IMR-90 (cell line): ENCODE data around the gene LRP5. TPM values are rescaled to one million over a fixed set of nuclear protein-coding genes. Genes with fewer than 3 reads are reported as not detected.

Source experiments
- ATAC-seq: fragments of 200-7000 bp; cut with Tn5 transposase; 2 replicates; pipeline ENCODE4 v1.9.1; 2020; ENCODE audit warnings: low read depth, mild to moderate bottlenecking, moderate library complexity
- BruUV-seq: library from RNA; stranded (reverse); fragments of 400-500 nt; replicated peaks from 2 replicates; lab custom pipeline; 2021; lab: Mats Ljungman, UMichigan
- CTCF ChIA-PET: fragments of 300-600 bp; formaldehyde crosslinking; extraction: SDS; loops from one replicate; lab custom pipeline; 2021; ENCODE audit warnings: antibody characterized with exemption; lab: Yijun Ruan, JAX
- POLR2A ChIA-PET: fragments of 300-600 bp; sonication (Branson Sonifier 250); formaldehyde crosslinking; loops from one replicate; lab custom pipeline; 2022; ENCODE audit warnings: antibody characterized with exemption; ENCODE audit not compliant: unreplicated experiment; lab: Charles Lee
- DNase-seq: peaks from one replicate; pipeline ENCODE4 v3.0.0; 2013
- H2AFZ ChIP-seq: replicated peaks from 2 replicates; pipeline ENCODE3; 2013; ENCODE audit warnings: low read length, mild to moderate bottlenecking; ENCODE audit not compliant: poor library complexity
- H2AK5ac ChIP-seq: 2 replicates; pipeline ENCODE4 v1.6.1; 2013; ENCODE audit warnings: low read depth, low read length, inconsistent platforms
- H2AK9ac ChIP-seq: replicated peaks from 2 replicates; pipeline ENCODE3; 2013; ENCODE audit warnings: mild to moderate bottlenecking, low read depth, low read length, moderate library complexity; ENCODE audit not compliant: poor library complexity
- H2BK120ac ChIP-seq: 2 replicates; pipeline ENCODE4 v1.6.1; 2013; ENCODE audit warnings: low read depth, low read length, inconsistent platforms
- H2BK15ac ChIP-seq: 3 replicates; pipeline ENCODE4 v1.6.1; 2013; ENCODE audit warnings: low read depth, low read length, inconsistent platforms
- H2BK20ac ChIP-seq: 2 replicates; pipeline ENCODE4 v1.6.1; 2013; ENCODE audit warnings: low read depth, mild to moderate bottlenecking, inconsistent platforms, low read length, moderate library complexity
- H2BK5ac ChIP-seq: 2 replicates; pipeline ENCODE4 v1.6.1; 2013; ENCODE audit warnings: mild to moderate bottlenecking, low read depth, low read length, inconsistent platforms; ENCODE audit not compliant: poor library complexity, severe bottlenecking
- H3K14ac ChIP-seq: replicated peaks from 2 replicates; pipeline ENCODE4 v1.6.1; 2013; ENCODE audit warnings: low read depth, low read length, inconsistent platforms
- H3K18ac ChIP-seq: 2 replicates; pipeline ENCODE4 v1.6.1; 2013; ENCODE audit warnings: low read depth, low read length, control low read depth
- H3K23ac ChIP-seq: 2 replicates; pipeline ENCODE4 v1.6.1; 2013; ENCODE audit warnings: low read depth, low read length, inconsistent platforms
- H3K27ac ChIP-seq: 2 replicates; pipeline ENCODE4 v1.5.1; 2013; ENCODE audit warnings: mild to moderate bottlenecking, control low read depth, low read length; ENCODE audit not compliant: insufficient read depth
- H3K27me3 ChIP-seq: 2 replicates; pipeline ENCODE4 v1.6.1; 2013; ENCODE audit warnings: low read length; ENCODE audit not compliant: control insufficient read depth, insufficient read depth
- H3K36me3 ChIP-seq: 2 replicates; pipeline ENCODE4 v1.6.1; 2013; ENCODE audit warnings: low read length, mixed read lengths; ENCODE audit not compliant: control insufficient read depth, insufficient read depth
- H3K4ac ChIP-seq: 2 replicates; pipeline ENCODE4 v1.6.1; 2013; ENCODE audit warnings: low read depth, low read length, inconsistent platforms
- H3K4me1 ChIP-seq: 2 replicates; pipeline ENCODE4 v1.6.1; 2013; ENCODE audit warnings: low read length, mixed read lengths; ENCODE audit not compliant: control insufficient read depth, insufficient read depth
- H3K4me2 ChIP-seq: 2 replicates; pipeline ENCODE4 v1.6.1; 2013; ENCODE audit warnings: low read depth, mild to moderate bottlenecking, control low read depth, low read length, moderate library complexity
- H3K4me3 ChIP-seq: 2 replicates; pipeline ENCODE4 v1.5.1; 2013; ENCODE audit warnings: low read depth, mild to moderate bottlenecking, control low read depth, low read length, moderate library complexity; ENCODE audit not compliant: insufficient read depth
- H3K56ac ChIP-seq: 2 replicates; pipeline ENCODE4 v1.6.1; 2013; ENCODE audit warnings: low read length, inconsistent platforms; ENCODE audit not compliant: insufficient read depth; ENCODE audit errors: extremely low read depth
- H3K79me1 ChIP-seq, 2 experiments: 2 replicates each; pipeline ENCODE4 v1.6.1; 2013; ENCODE audit warnings: low read length in 2 of 2, inconsistent platforms in 1 of 2, low read depth in 1 of 2
- H3K9ac ChIP-seq: 2 replicates; pipeline ENCODE4 v1.6.1; 2013; ENCODE audit warnings: low read depth, low read length, control low read depth
- H3K9me1 ChIP-seq: 2 replicates; pipeline ENCODE4 v1.6.1; 2013; ENCODE audit warnings: low read length, inconsistent platforms; ENCODE audit not compliant: insufficient read depth
- H3K9me3 ChIP-seq: 2 replicates; pipeline ENCODE4 v1.6.1; 2013; ENCODE audit warnings: low read length; ENCODE audit not compliant: control insufficient read depth, insufficient read depth
- H4K20me1 ChIP-seq: 2 replicates; pipeline ENCODE4 v1.6.1; 2013; ENCODE audit warnings: low read length, inconsistent platforms; ENCODE audit not compliant: insufficient read depth
- H4K5ac ChIP-seq: 2 replicates; pipeline ENCODE4 v1.6.1; 2013; ENCODE audit warnings: mild to moderate bottlenecking, low read depth, low read length, control low read depth
- H4K8ac ChIP-seq, 2 experiments: 2 replicates each; pipeline ENCODE4 v1.6.1; 2013; ENCODE audit warnings: low read depth in 2 of 2, low read length in 2 of 2, control low read depth in 1 of 2, inconsistent platforms in 1 of 2
- H4K91ac ChIP-seq: 2 replicates; pipeline ENCODE4 v1.6.1; 2013; ENCODE audit warnings: low read depth, low read length, inconsistent platforms; ENCODE audit not compliant: insufficient read depth
- CHD1 ChIP-seq: IDR thresholded peaks from 2 replicates; pipeline ENCODE4 v1.6.1; 2012; ENCODE audit warnings: low read depth, low read length, improper control_type of control experiment
- ELK1 ChIP-seq: fragments of 150-350 bp; IDR thresholded peaks from 2 replicates; pipeline ENCODE4 v1.6.1; 2016; ENCODE audit warnings: low read depth, mild to moderate bottlenecking, low read length, moderate library complexity, borderline replicate concordance
- RAD21 ChIP-seq: IDR thresholded peaks from 2 replicates; pipeline ENCODE4 v1.6.1; 2012; ENCODE audit warnings: low read length, improper control_type of control experiment
- RCOR1 ChIP-seq: IDR thresholded peaks from 2 replicates; pipeline ENCODE4 v1.6.1; 2012; ENCODE audit warnings: mild to moderate bottlenecking, low read length, improper control_type of control experiment; ENCODE audit not compliant: insufficient replicate concordance
- RFX5 ChIP-seq: IDR thresholded peaks from 2 replicates; pipeline ENCODE4 v1.8.0; 2012; ENCODE audit warnings: low read depth, mild to moderate bottlenecking, low read length, moderate library complexity
- SMC3 ChIP-seq: fragments of 150-350 bp; IDR thresholded peaks from 2 replicates; pipeline ENCODE4 v1.6.1; 2016; ENCODE audit warnings: low read depth, mild to moderate bottlenecking, antibody characterized with exemption, low read length, moderate library complexity
- WGBS, 2 experiments: methylation state at CpG; one replicate each; pipeline versions ENCODE4 v1.1.5 to v1.1.7; 2013; ENCODE audit warnings: missing lambda C conversion rate in 2 of 2; ENCODE audit not compliant: insufficient read length in 1 of 2; ENCODE audit errors: extremely low coverage in 2 of 2; 5-methylcytosine and 5-hydroxymethylcytosine counted together
- dilution Hi-C: fragments of 300-500 bp; cut with HindIII; formaldehyde crosslinking; loops from one replicate; pipeline ENCODE4 v1.14.3; 2018; ENCODE audit warnings: low sequenced_read_pairs; ENCODE audit not compliant: unreplicated experiment
- in situ Hi-C: fragments of 300-500 bp; cut with MboI; formaldehyde crosslinking; loops from 3 replicates; pipeline ENCODE4 v1.14.3; 2019; ENCODE audit warnings: low sequenced_read_pairs, inconsistent platforms, mixed read lengths
- intact Hi-C: fragments of 100-400 bp; cut with micrococcal nuclease; formaldehyde crosslinking; loops from 2 replicates; pipeline ENCODE4 v1.10.0; 2022
- polyA plus RNA-seq, 3 experiments: library from polyadenylated mRNA; depleted of rRNA; stranded (reverse); fragments of >200 nt; gene quantifications; 2 replicates each; pipeline ENCODE4 v1.2.3, GENCODE V29; 2012; ENCODE audit warnings: low replicate concordance in 1 of 3
- total RNA-seq: library from RNA; depleted of rRNA; stranded (reverse); fragments of >200 nt; gene quantifications from 2 replicates; pipeline ENCODE4 v1.2.3, GENCODE V29; 2012
- TF ChIP-seq, protein P1 (sequence below): conservative IDR thresholded peaks from 2 replicates; pipeline ENCODE4 v1.5.1; 2012; ENCODE audit warnings: mild to moderate bottlenecking, low read depth, low read length, improper control_type of control experiment

LRP5 gene
- total and polyA plus RNA-seq, 2 of the 4 experiments (the other 2 are of a cell fraction) = 10.4 to 15.0 TPM

- Histone ChIP-seq H4K5ac (no peak overlapping the region), H3K18ac (no peak overlapping the region), H3K9me1 (peaks cover 6% of the 10 kb centered on the region; the same call in 1 of the 2 replicates), H4K91ac (no peak overlapping the region), H3K14ac (no peak overlapping the region), H2BK120ac (no peak overlapping the region), H3K4ac (no peak overlapping the region), H3K4me1 (no peaks in the 10 kb centered on the region; the same call in 1 of the 2 replicates), H3K36me3 (peaks cover 30% of the 10 kb centered on the region), H2BK5ac (no peak overlapping the region), H3K27ac (no peak overlapping the region), H3K79me1 (no peaks in the 10 kb centered on the region; a peak in 2 of 4 replicates), H3K27me3 (no peaks in the 10 kb centered on the region), H3K23ac (no peak overlapping the region), H3K9ac (no peak overlapping the region), H2AFZ (no peak overlapping the region), H2AK5ac (no peak overlapping the region), H4K20me1 (peaks cover 4% of the 10 kb centered on the region; the same call in 1 of the 2 replicates), H4K8ac (no peak overlapping the region), H3K4me3 (no peak overlapping the region), H3K56ac (no peak overlapping the region), H2BK15ac (no peak overlapping the region), H3K9me3 (no peaks in the 10 kb centered on the region), H2BK20ac (no peak overlapping the region), H3K4me2 (no peak overlapping the region), H2AK9ac (no peak overlapping the region)
- DNase-seq = no peak
- no TSS peak for BruUV-seq
- dilution Hi-C loops (no loop called here), intact Hi-C loops (no loop called here), in situ Hi-C loops (no loop called here)
- no peak for TF ChIP-seq RFX5
- no peak for TF ChIP-seq CHD1
- TF ChIP-seq, protein P1, sequence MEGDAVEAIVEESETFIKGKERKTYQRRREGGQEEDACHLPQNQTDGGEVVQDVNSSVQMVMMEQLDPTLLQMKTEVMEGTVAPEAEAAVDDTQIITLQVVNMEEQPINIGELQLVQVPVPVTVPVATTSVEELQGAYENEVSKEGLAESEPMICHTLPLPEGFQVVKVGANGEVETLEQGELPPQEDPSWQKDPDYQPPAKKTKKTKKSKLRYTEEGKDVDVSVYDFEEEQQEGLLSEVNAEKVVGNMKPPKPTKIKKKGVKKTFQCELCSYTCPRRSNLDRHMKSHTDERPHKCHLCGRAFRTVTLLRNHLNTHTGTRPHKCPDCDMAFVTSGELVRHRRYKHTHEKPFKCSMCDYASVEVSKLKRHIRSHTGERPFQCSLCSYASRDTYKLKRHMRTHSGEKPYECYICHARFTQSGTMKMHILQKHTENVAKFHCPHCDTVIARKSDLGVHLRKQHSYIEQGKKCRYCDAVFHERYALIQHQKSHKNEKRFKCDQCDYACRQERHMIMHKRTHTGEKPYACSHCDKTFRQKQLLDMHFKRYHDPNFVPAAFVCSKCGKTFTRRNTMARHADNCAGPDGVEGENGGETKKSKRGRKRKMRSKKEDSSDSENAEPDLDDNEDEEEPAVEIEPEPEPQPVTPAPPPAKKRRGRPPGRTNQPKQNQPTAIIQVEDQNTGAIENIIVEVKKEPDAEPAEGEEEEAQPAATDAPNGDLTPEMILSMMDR = no peak
- TF ChIP-seq RAD21 = no peak
- TF ChIP-seq RCOR1 = no peak
- no peak for TF ChIP-seq ELK1
- no peak for TF ChIP-seq SMC3
- CTCF ChIA-PET = no interaction called here
- no peak for ATAC-seq
- 100% methylated on average over 2 of the region's 7 CpGs; no CpG with 5 or more reads in 1 of the 2 experiments for WGBS, 2 experiments
- POLR2A ChIA-PET = no interaction called here
Observed at GRCh38 chr11:68401856-68402255, 89.5 kb downstream of the LRP5 start.
